DOHH2 (cell line): ENCODE data around the gene COL4A1.
A peak's percentile ranks its signal among the peaks of the same experiment; 100 is the strongest.

Experiments
- CTCF ChIP-seq: fragments of 200-600 bp; sonication (generic); IDR thresholded peaks from one replicate; pipeline ENCODE4 v1.5.1; 2014; ENCODE audit warnings: antibody characterized with exemption, mild to moderate bottlenecking, low read depth, low read length; ENCODE audit not compliant: poor library complexity, severe bottlenecking
- EZH2phosphoT487 ChIP-seq: fragments of 200-600 bp; sonication (generic); IDR thresholded peaks from 2 replicates; pipeline ENCODE4 v1.6.1; 2017; ENCODE audit warnings: borderline replicate concordance, mild to moderate bottlenecking, antibody characterized with exemption, low read length, moderate library complexity, mixed read lengths

- TF ChIP-seq CTCF (peak; percentile 46), EZH2phosphoT487 (no peak)
Observed at GRCh38 chr13:110352735-110353134, 45.8 kb upstream of the COL4A1 start.
